Left lung (tissue), 10 donors: Measurements from ENCODE around the gene GGACT. TPM values are rescaled to one million over a fixed set of nuclear protein-coding genes. Genes with fewer than 3 reads are reported as not detected.
A peak's percentile ranks its signal among the peaks of the same experiment; 100 is the strongest.

Source experiments
- ATAC-seq: fragments of 200-7000 bp; cut with Tn5 transposase; one replicate; pipeline ENCODE4 v1.9.1; 2020; ENCODE audit warnings: moderate library complexity
- DNase-seq, 4 donors: peaks; one replicate each; pipeline ENCODE4 v3.0.0-alpha.2; 2013 to 2020
- H3K27ac ChIP-seq, 2 donors: fragments of 200-600 bp; sonication (generic) in 1 of 2; one replicate each; pipeline versions ENCODE4 v1.5.0 to v1.8.0; 2020 to 2021
- H3K27me3 ChIP-seq, 2 donors: fragments of 200-600 bp; sonication (generic) in 1 of 2; one replicate each; pipeline versions ENCODE4 v1.5.0 to v1.8.0; 2020 to 2021
- H3K36me3 ChIP-seq, 2 donors: fragments of 200-600 bp; sonication (generic) in 1 of 2; one replicate each; pipeline versions ENCODE4 v1.5.0 to v1.8.0; 2020 to 2021
- H3K4me1 ChIP-seq, 2 donors: fragments of 200-600 bp; one replicate each; pipeline ENCODE4 v1.8.0; 2021
- H3K4me3 ChIP-seq, 2 donors: fragments of 200-600 bp; sonication (generic) in 1 of 2; one replicate each; pipeline versions ENCODE4 v1.5.0 to v1.8.0; 2020 to 2021; ENCODE audit warnings: mild to moderate bottlenecking in 1 of 2
- H3K9me3 ChIP-seq, 2 donors: fragments of 200-600 bp; sonication (generic) in 1 of 2; one replicate each; pipeline versions ENCODE4 v1.5.0 to v1.8.0; 2020 to 2021
- CTCF ChIP-seq, 2 donors: fragments of 200-600 bp; sonication (generic) in 1 of 2; IDR thresholded peaks; one replicate each; pipeline versions ENCODE4 v1.5.0 to v1.8.0; 2021; ENCODE audit warnings: antibody characterized with exemption in 2 of 2
- intact Hi-C, 2 donors: fragments of 100-400 bp; cut with DNase I; formaldehyde crosslinking; loops; one replicate each; pipeline versions ENCODE4 v1.11.2 to v1.14.2; 2022
- polyA plus RNA-seq, 6 donors: library from polyadenylated mRNA; unstranded; fragments of 120-200 nt; gene quantifications; one replicate each; pipeline ENCODE4 v1.2.1, GENCODE V29; 2013; ENCODE audit not compliant: insufficient read length in 6 of 6
- total RNA-seq, 2 donors: library from RNA; stranded (reverse); fragmentation: NEBNext Ultra II Directional; extraction: Animal tissue kit (Norgen Biotek cat#: 25700); gene quantifications; one replicate each; pipeline ENCODE4 v1.2.1, GENCODE V29; 2021
- donor health status: DM: no; HTN: yes; CAD: no.
- donor health status: DM: no; HTN: no; CAD: no.

GGACT gene
- total and polyA plus RNA-seq, 8 donors, result 3.4 to 6.3 (median 4.5) TPM

GRCh38 chr13:100513171-100513570 lies 75.4 kb downstream of the GGACT start:
- no peak for ATAC-seq
- peaks cover 0 to 18% of the 10 kb centered on the region in 2 donors for H3K4me1 ChIP-seq
- no peaks in the 10 kb centered on the region for H3K9me3 ChIP-seq
- no peak for TF ChIP-seq CTCF (IDR thresholded peaks at IDR 0.05)
- no peaks in the 10 kb centered on the region for H3K36me3 ChIP-seq
- DNase-seq, result no peak
- intact Hi-C loops, result loop anchor here in 1 of 2 donors (10.0 kb wide), 2 partner anchors 598 to 858 kb away; no protein-coding TSS in a partner anchor
- H3K4me3 ChIP-seq, result no peak overlapping the region
- H3K27ac ChIP-seq, result no peak overlapping the region
- no peaks in the 10 kb centered on the region for H3K27me3 ChIP-seq

- Histone ChIP-seq H3K27me3 (no peaks in the 10 kb centered on the region), H3K4me3 (no peak overlapping the region), H3K9me3 (no peaks in the 10 kb centered on the region), H3K27ac (no peak overlapping the region), H3K4me1 (peaks cover 0 to 18% of the 10 kb centered on the region in 2 donors), H3K36me3 (no peaks in the 10 kb centered on the region)
- intact Hi-C loops, result loop anchor here in 1 of 2 donors (10.0 kb wide), 2 partner anchors 598 to 858 kb away; no protein-coding TSS in a partner anchor
- no peak for TF ChIP-seq CTCF (IDR thresholded peaks at IDR 0.05)
- ATAC-seq, result no peak
- DNase-seq, result peak in 1 of 4 donors; percentile 75
Measured at GRCh38 chr13:100512422-100512821, 76.2 kb downstream of the GGACT start.

GRCh38 chr13:100511466-100511865 lies 77.1 kb downstream of the GGACT start:
- no peak for ATAC-seq
- H3K4me3 ChIP-seq, result no peak overlapping the region
- H3K9me3 ChIP-seq, result no peaks in the 10 kb centered on the region
- H3K4me1 ChIP-seq, result peaks cover 0 to 22% of the 10 kb centered on the region in 2 donors
- DNase-seq, result no peak
- no peak overlapping the region for H3K27ac ChIP-seq
- no peak for TF ChIP-seq CTCF (IDR thresholded peaks at IDR 0.05)
- H3K36me3 ChIP-seq, result no peaks in the 10 kb centered on the region
- H3K27me3 ChIP-seq, result no peaks in the 10 kb centered on the region
- intact Hi-C loops, result loop anchor here in 1 of 2 donors (10.0 kb wide), 2 partner anchors 597 to 857 kb away; no protein-coding TSS in a partner anchor

DNA sequence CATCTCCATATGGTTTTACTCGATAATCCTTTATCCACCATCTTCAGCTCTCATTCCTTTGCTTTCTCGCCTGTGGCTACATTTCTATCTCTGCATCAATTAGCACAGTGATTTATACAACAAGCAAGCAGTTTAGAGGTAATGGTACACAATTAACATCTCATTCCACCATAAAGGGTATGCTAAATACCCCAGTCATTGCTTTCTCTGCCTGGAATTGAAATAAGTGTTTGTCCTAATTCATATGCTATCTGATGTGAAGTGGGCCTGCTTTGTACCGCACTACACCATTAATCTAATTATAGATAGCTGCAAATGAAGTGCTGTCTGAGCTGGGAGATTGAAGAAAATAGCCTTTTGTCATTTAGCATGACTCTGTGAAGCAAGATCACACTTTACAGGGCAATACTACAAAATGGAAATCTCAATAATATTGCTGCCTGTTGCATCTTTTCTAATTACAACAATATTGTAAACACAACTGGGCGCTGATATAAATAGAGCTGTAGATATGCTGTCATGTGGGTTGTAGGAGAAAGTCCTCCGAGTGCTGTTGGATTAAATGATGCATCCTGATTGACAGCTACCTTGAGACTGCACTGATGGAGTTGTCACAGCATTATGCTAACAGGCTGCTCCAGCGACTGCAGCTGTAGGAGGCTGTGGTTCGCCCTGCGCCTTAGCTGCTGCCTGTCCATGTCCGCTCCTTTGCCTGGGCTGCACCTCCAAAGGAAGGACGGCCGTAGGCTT lies 78.2 kb downstream of the GGACT start:
- no peak for DNase-seq
- no peak overlapping the region for H3K4me3 ChIP-seq
- H3K9me3 ChIP-seq, result no peaks in the 10 kb centered on the region
- H3K27ac ChIP-seq, result no peak overlapping the region
- no peaks in the 10 kb centered on the region for H3K27me3 ChIP-seq
- intact Hi-C loops, result loop anchor here in 1 of 2 donors (10.0 kb wide), 2 partner anchors 596 to 856 kb away; no protein-coding TSS in a partner anchor
- H3K36me3 ChIP-seq, result no peaks in the 10 kb centered on the region
- TF ChIP-seq CTCF (IDR thresholded peaks at IDR 0.05), result no peak
- H3K4me1 ChIP-seq, result peaks cover 0 to 22% of the 10 kb centered on the region in 2 donors
- ATAC-seq, result no peak

DNA sequence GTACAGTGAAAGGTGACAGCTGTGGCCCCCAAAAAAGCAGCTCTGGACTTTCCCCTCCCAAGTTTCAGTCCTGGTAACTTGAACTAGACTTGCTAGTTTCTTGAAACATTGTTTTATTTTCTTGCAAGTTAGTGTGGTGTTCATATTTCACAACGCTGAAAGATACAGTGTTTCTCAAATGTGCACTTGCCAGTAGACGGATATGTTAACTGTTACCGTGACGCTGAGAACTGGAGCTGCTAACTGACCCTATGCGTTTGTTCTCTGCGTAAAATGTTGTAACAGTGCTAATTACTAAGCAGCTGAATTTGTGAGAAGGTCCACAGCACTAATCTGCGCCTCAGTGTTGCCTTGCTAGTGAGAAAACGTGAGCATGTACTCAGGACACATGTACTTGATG lies 79.6 kb downstream of the GGACT start:
- no peaks in the 10 kb centered on the region for H3K9me3 ChIP-seq

More for the DNA sequence above, 79.6 kb downstream of the GGACT start:
- Histone ChIP-seq H3K27me3 (no peaks in the 10 kb centered on the region), H3K36me3 (no peaks in the 10 kb centered on the region), H3K4me3 (no peak overlapping the region), H3K4me1 (peaks cover 0 to 11% of the 10 kb centered on the region in 2 donors), H3K27ac (no peak overlapping the region)
- intact Hi-C loops, result no loop called here
- no peak for TF ChIP-seq CTCF (IDR thresholded peaks at IDR 0.05)
- ATAC-seq, result no peak
- no peak for DNase-seq
